DOHH2 (cell line): ENCODE data around the gene MDH1.
"Not testable (repeated sequence)": the region's sequence is repeated elsewhere in the genome, so short reads cannot be mapped to it uniquely, and the experiment has no call there.

Experiments used
- CTCF ChIP-seq: fragments of 200-600 bp; sonication (generic); IDR thresholded peaks from one replicate; pipeline ENCODE4 v1.5.1; 2014; ENCODE audit warnings: antibody characterized with exemption, mild to moderate bottlenecking, low read depth, low read length; ENCODE audit not compliant: poor library complexity, severe bottlenecking
- EZH2phosphoT487 ChIP-seq: fragments of 200-600 bp; sonication (generic); IDR thresholded peaks from 2 replicates; pipeline ENCODE4 v1.6.1; 2017; ENCODE audit warnings: borderline replicate concordance, mild to moderate bottlenecking, antibody characterized with exemption, low read length, moderate library complexity, mixed read lengths

- TF ChIP-seq CTCF, EZH2phosphoT487: not testable (repeated sequence)
Measured at GRCh38 chr2:63623763-63624162, 35.0 kb downstream of the MDH1 start.
